ENCODE measurements around the gene BRAT1.

Gene BRAT1

DNA sequence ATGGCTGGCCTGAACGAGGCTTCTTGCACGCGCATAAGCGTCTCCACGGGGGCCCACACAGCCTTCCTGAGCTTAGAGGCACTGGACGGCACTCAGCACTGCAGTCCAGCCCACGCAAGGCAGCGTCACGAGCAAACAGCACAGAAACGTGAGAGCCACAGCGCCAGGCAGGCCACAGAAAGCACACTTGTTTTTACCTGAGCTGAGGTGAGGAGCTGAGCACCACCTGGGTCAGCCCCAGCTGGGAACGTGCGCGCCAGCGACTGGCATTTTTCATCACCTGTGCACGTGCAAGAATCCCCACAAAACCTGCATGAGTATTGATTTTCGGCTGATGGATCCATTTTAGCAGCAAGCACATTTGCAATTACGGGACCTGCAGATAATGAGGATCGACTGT, 30.1 kb upstream of the BRAT1 start:
- no peak for DNase-seq (ENCODE audit: low read depth in 2 of 3, low spot score in 2 of 3)

DNA sequence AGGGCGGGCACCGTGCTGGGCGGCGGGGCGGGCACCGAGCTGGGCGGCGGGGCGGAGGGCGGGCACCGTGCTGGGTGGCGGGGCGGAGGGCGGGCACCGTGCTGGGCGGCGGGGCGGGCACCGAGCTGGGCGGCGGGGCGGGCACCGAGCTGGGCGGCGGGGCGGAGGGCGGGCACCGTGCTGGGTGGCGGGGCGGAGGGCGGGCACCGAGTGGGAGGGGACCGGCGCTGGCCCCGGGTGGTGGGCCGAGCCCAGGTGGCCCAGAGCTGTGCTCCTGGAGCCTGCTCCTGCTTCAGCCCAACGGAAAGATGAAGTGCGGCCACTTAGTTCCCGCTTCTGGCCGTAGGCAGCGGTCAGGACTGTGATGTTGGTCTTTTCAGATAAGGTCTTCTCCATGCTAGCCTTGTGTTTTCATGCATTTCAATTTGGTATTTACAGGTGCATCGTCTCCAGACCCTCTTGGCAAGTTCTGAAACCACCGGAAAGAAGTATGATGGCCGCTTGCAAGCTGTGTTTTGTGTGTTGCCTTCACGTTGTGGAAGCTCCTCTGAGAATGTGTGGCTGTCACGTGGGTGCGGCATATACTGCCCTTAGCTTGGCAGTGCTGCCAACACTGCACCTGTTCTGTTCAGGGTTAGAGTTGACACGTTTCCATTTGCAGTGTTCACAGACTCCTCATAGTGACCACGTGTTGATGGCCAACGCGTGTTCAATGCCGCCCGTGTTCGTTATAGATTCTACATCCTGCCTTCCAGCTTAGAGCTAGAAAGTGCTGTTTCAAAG, 28.7 kb upstream of the BRAT1 start:
- no peak for DNase-seq (ENCODE audit: low read depth in 2 of 3, low spot score in 2 of 3)

DNA sequence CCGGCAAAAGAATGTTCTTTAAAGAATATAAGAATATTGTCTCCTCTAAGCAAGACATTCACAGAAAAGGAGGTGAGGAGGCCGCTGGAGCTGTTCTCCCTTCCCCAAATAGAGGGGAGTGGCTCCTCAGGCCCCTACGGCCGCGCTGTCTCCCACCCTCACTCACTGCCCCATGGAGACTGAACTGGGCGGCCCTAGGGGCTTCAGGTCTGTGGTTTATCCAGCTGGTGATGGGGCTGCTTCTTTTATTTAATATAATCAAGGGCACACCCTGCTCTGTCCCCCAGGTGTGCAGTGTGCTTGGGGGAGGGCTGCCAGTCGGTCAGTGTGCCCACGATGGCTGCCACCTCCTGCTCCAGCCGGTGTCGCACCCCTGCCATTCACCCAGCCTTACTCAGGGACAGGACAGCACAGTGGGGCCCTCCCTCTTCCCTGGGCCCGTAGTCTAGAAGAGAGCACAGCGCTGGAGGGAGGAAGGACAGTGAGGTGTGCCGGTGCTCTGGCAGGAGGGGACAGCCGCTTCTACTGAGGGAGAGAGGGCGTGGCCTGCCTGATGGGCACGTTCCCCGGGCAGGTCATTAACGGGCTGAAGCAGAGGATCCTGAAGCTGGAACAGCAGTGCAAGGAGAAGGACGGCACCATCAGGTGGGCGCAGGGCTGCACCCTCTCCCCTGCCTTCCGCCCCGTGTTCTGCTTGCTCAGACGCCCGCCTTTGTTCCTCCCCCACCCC, 26.8 kb upstream of the BRAT1 start:
- no peak for DNase-seq (ENCODE audit: low read depth in 2 of 3, low spot score in 2 of 3)

DNA sequence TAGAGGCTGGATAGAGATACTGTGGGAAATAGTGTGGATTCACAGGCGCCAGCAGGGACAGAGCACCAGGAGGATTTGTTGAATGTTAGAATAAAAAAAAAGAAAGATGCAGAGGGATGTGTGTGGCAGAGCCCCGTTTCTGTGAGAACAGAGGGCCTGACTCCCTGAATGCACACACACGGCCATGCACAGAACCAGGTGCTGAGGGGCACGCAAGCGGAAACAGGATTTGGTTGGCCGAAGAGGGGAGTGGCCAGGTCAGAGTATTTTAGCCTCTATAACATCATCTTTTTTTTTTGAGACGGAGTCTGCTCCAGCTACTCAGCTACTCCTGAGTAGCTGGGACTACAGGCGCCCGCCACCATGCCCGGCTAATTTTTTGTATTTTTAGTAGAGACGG, 25.3 kb upstream of the BRAT1 start:
- no peak for DNase-seq (ENCODE audit: low read depth in 2 of 3, low spot score in 2 of 3)

DNA sequence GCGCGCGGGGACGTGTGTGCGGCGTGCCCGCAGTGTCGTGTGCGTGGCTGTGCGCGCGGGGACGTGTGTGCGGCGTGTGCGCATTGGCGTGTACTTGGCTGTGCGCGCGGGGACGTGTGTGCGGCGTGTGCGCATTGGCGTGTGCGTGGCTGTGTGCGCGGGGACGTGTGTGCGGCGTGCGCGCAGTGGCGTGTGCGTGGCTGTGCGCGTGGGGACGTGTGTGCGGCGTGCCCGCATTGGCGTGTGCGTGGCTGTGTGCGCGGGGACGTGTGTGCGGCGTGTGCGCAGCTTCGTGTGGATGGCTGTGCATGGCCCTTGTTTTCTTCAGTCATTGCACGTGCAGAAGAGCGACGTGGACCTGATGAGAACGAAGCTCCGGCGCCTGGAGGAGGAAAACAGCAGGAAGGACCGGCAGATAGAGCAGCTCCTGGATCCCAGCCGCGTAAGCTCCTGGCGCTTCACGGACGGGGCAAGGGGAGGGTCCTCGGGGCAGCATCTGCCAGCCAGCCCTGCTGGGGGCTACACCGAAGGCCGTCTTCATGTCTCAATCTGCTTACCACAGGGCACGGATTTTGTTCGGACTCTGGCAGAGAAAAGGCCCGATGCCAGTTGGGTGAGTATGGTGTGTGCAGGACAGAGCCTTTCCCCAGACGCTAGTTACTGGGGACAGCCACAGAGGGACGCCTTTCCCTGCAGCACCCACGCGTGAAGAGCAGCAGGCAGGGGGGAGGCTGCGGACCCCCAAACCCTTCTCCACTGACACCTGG, 22.8 kb upstream of the BRAT1 start:
- no peak for DNase-seq (ENCODE audit: low read depth in 2 of 3, low spot score in 2 of 3)

DNA sequence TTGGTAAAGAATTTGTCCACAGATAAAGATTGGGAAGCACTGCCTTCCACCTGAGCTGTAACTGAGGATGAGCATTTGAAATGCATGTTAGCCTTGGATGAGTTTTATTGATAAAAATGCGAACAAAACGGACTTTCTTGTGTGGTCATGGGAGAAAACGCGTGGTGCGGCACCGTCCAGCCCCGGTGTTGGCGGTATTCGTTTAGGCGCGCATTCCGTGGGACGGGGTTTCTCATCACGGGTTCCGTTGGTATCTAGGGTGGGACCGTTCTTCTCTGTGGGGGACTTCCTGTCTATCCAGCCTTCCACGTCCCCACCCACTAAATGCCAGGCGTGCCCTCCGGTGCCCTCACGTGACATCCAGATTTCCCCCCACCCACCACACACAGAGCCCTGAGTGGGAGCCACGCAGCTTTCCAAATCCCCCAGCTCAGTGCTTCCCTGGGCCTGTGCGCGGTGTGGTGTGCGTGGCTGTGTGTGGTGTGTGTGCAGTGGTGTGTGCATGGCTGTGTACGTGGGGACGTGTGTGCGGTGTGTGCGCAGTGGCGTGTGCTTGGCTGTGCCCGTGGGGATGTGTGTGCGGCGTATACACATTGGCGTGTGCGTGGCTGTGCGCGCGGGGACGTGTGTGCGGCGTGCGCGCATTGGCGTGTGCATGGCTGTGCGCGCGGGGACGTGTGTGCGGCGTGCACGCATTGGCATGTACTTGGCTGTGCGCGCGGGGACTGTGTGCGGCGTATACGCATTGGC, 21.6 kb upstream of the BRAT1 start:
- no peak for DNase-seq (ENCODE audit: low read depth in 2 of 3, low spot score in 2 of 3)

DNA sequence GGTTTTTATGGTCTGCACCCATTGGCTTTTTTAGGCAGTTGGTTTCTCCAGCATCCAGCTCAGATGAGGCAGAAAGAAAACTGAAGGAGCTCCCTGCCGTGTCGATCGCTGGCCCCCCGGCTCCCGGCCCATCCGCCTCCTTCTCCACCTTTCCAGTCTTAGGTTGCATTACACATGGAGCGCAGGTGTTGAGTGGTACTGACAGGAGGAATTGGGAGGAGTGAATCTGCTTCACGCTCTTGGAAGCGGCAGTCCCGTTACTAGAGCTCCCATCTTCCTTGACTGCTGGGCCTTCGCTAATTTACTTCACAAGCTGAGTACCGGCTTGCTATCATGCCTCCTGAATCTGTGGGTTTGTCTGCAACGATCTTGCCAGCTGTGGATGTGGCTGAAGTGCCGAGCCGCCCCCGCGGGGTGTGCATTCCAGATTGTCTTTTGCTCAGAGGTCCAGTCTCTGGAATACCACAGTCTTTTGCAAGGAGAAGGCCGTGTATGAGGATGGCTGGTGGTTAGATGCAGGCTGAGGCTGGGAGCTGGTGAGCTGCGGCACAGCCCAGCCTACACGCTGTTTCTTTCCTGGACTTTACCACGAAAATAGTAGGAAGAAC, 20.5 kb upstream of the BRAT1 start:
- no peak for DNase-seq (ENCODE audit: low read depth in 2 of 3, low spot score in 2 of 3)

DNA sequence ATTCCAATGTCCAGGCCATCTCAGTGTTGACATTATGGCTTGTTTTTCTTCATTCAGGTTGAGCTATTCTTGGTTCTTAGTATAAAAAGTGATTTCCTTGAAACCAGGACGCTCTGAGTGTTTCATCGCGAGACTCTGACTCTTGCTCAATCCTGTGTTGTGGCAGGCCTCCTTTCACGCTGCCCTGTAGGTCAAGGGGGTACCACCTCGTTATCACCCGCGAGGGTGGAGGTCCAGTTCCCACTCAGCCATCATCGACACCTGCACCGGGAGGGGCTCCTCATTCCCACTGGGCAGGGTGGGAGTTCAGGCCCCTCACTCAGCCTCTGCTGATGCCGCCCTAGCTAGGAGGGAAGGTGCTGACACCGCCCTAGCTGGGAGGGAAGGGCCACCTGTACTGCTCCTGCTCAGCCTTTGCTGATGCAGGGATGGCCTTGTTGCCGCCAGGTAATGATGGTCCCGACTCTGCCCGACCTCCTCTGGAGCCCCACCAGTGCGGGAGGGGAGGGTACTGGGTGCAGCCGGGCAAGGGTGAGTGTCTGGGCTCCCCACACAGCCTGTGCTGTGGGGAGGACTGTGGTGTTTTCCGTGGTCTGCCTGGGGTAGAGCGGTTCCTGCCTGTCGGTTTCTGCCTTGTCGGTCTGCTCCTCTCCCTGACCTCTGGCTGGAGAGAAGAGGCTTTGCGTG, 19.9 kb upstream of the BRAT1 start:
- no peak for DNase-seq (ENCODE audit: low read depth in 2 of 3, low spot score in 2 of 3)

DNA sequence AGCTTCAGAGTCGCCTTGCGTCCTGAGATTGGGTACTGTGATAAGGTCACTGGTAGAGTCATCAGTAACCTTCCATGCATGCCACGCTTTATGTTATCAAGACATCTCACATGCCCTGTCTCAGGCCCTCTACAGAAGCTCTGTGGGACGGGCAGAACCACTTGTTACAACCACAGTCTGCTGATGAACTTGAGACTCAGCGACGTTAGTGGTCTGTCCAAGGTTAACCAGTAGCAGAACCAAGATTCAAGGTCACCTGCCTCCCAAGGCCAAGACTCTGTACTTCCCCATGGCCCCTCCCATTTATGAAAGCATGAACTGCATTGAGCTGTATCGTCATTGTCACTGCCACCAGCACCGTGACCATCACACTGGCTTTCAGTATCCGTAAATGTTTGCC, 18.4 kb upstream of the BRAT1 start:
- no peak for DNase-seq (ENCODE audit: low read depth in 2 of 3, low spot score in 2 of 3)

DNA sequence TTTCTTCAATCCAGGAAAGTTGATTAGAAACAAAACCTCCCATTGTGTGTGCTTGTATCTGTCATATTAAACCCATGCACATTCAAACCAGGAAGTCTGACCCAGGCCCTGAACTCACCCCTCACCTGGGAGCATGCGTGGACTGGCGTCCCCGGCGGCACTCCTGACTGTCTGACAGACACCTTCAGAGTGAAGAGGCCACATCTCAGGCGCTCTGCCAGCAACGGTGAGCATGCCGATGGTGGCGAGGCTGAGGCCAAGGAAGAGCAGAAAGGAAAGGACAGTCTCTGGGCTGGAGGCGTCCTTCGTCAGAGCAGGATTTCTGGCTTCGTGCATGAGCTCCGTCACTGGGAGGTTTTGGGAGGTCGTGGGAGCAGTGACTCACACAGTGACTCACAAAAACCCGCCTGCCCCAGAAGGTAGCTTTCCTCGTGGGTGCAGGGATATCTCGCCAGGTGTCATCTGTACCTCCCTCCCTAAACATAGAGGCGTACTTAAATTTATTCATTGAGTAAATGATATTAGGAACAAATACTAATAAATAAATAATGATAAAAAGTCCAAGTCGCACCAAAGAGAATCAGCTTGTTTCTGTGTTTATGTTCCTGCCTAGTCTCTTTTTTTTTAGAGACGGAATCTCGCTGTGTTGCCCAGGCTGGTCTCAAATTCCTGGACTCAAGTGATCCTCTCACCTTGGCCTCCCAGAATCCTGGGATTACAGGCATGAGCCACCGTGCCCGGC, 16.9 kb upstream of the BRAT1 start:
- no peak for DNase-seq (ENCODE audit: low read depth in 2 of 3, low spot score in 2 of 3)

DNA sequence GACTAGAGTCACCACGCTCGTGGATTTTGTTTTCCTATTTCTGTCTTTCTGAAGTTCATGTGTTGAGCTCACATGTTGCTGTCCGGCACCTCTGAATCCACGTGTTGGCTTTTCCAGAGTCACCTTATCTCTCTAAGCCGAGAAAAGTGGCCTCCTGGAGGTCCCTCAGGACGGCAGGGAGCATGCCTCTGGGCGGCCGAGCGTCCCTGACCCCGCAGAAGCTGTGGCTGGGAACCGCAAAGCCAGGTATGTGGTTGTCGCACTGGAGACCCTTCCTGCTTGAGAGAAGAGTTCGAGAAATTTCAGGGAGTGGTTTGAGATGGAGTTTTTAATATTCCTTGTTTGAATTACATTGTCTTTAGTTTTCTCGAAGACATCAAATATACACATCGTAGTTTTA, 16.1 kb upstream of the BRAT1 start:
- DNase-seq (ENCODE audit: low read depth in 2 of 3, low spot score in 2 of 3), result no peak

DNA sequence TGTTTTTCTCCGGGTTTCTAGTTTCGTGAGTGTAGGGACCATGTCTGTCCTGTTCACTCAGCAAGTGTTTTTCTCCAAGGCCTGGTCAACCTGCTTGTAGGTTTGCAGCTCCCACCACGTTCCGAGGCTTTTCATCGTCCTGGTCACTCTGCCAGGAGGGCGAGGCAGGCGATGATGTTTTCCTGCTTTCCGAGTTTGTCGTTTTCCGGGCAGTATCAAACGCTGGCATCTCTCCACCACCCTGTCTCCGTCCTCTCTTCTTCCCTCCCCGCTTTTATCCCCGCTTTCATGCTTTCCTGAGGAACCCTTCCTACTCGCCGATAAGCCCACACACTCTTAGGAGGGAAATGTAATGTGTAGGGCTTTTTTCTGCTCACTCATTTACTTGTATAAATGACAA, 14.7 kb upstream of the BRAT1 start:
- DNase-seq (ENCODE audit: low read depth in 2 of 3, low spot score in 2 of 3), result no peak

DNA sequence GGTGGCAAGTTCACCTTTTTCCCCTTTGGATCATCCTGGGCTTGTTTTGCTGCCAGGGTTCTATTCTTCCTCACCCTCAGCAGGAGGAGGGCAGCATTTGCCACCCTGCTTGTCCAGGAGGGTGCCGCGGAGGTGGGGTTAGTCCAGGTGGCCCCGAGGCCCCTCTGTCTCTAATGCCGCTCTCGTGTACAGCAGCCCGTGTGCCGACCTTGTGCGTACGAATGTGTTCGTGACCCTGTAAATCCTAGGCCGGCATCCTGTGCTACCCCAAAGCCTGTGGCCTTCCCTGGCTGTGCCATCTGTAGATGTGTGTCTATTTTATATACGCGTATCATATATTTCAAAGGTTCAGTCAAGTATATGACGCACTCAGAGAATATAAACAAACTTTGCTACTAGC, 14.1 kb upstream of the BRAT1 start:
- DNase-seq (ENCODE audit: low read depth in 2 of 3, low spot score in 2 of 3), result no peak

DNA sequence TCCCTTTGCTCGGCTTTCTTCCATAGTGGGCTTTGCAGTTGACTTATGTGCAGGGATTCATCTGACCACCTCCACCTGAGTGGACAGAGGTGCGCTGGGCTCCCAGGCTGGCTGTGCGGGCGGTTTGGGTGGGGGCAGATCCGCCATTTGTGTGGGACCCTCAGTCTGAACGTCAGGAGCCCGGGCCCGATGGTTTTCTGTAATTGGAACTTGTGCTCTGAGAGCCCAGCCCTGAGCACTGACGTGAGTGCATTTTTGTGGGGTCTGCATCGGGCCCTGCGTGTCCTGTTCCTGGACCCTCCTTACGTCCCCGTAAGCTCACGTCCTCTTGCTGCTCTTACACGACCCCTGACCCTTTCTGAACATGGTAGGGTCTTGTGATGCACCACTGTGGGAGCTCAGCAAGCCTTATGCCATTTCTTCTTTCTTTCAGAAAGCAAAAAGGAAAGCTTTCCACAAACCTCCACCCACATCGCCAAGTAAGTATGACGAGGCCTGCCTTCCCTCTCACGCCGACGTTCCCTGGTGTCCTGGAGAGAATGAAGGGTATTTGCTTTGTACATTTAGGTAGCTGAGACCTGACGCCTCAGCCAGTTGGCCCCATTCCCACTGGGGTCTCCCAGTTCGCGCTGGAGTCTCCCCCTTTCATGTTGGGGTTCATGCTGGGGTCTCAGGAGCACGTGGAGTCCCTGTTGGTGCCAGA, 13.3 kb upstream of the BRAT1 start:
- DNase-seq (ENCODE audit: low read depth in 2 of 3, low spot score in 2 of 3), result no peak

DNA sequence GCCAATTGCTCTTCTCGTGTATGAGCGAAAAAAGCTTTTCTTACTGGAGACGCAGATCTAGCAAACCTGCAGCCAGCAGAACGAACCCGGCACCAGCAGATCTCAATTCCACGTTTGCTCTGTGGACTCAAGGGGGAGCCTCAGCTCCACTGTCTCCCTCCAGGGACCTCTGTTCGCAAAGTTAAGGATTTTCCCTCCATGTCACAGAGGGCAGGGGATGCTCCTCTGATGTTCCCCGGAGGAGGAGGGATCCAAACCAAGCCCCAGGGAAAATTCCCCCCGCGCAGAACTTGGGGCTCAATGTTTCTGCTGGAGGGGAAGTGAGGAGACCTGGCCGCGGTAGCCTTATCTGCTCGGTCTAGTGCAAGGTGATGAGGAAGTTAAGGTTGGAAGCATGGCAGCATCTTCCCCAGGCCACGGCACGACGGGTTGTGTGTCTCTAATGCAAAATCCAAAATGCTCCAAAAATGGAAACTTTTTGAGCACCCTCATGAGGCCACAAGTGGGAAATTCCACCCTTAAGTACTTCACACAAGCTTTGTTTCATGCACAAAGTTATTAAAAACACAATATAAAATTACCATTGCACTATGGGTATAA, 12.5 kb upstream of the BRAT1 start:
- DNase-seq (ENCODE audit: low read depth in 2 of 3, low spot score in 2 of 3), result no peak

DNA sequence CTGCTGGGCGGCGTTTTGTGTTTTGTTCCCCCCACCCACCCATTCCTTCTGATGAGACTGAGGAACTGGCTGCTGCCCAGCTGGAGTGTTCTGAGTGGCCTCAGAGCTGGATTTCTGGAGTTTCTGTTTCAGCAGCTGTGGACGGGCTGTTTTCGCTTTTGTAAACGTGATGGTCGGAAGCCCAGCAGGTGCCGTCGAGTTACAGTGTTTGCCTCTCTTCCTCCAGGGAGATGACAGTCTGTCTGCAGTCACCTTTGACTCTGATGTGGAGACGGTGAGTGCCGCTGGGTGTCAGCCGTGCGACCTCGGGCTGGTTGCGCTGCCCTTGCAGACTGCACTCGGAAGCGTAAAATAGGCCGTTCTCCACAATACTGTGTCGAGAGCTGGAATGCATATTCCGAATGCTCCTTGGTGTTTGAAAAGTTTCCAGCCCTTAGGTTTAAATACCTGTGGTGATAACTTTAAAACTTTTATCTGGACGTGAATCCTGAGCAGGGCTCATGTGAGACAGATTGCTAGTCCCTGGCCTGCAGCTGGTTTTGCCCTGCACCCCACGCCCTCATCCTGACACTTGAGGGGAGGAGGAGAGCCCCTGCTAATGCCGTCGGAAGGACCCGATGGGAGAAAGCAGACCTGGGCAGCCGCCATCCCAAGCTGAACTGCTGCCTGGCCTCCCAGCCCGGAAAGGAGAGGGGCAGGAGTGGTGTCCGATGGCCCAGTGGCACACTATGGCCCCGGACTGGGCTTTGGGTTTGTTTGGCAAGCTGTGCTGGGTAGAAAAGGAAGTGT, 11.8 kb upstream of the BRAT1 start:
- DNase-seq (ENCODE audit: low read depth in 2 of 3, low spot score in 2 of 3), result no peak

DNA sequence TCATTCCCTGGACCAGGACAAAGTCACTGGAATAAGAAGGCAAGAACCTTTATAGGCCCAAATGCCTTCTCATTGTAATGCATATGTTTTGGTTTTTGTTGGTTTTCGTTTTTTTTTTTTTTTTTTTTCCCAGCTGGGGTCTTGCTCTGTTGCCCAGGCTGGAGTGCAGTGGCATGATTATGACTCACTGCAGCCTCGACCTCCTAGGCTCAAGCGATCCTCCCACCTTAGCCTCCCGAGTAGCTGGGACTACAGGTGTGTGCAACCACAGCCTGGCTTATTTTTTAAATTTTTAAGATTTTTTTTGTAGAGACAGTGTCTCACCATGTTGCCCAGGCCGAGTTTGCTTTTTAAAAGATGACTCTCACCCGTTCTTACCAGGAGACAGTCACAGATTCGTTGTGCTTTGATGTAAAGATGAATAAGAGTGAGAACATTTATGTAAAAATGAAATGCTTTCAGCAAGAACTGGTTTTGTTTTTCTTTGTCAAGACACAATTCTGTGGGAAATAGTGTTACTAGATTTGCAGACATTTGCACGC, 11.1 kb upstream of the BRAT1 start:
- DNase-seq (ENCODE audit: low read depth in 2 of 3, low spot score in 2 of 3), result no peak
